Endothelial cell of umbilical vein (primary cell): ENCODE results near the gene CRY2. TPM values are rescaled to one million over a fixed set of nuclear protein-coding genes. Genes with fewer than 3 reads are reported as not detected.

Experiments
- BruUV-seq: library from RNA; stranded (reverse); fragments of 400-500 nt; replicated peaks from 2 replicates; lab custom pipeline; 2021; lab: Mats Ljungman, UMichigan
- CTCF ChIA-PET: fragments of 300-600, 350-600 bp; sonication (Branson Sonifier 250); formaldehyde crosslinking; loops from one replicate; lab custom pipeline; 2021; ENCODE audit warnings: antibody characterized with exemption, inconsistent platforms; lab: Charles Lee
- POLR2A ChIA-PET: fragments of 300-600, 350-600 bp; sonication (Branson Sonifier 250); formaldehyde crosslinking; loops from one replicate; lab custom pipeline; 2021; ENCODE audit warnings: antibody characterized with exemption, inconsistent platforms; lab: Charles Lee
- DNase-seq: peaks from one replicate; pipeline ENCODE4 v3.0.0-alpha.2; 2011; ENCODE audit warnings: low read depth, low spot score
- FAIRE-seq: peaks from 2 replicates; lab custom pipeline; 2011; peaks lifted over from hg19 to GRCh38; lab: Jason Lieb, UNC
- H2AFZ ChIP-seq: 2 replicates; pipeline ENCODE4 v1.6.0; 2012; ENCODE audit warnings: low read depth, low read length, control low read depth, inconsistent platforms
- H3K27ac ChIP-seq: 2 replicates; pipeline ENCODE4 v1.5.1; 2011; ENCODE audit warnings: low read depth, mild to moderate bottlenecking, control low read depth, low read length, moderate library complexity; ENCODE audit not compliant: insufficient read depth
- H3K27me3 ChIP-seq, 2 experiments: 2 replicates each; pipeline versions ENCODE4 v1.6.0 to v1.6.1; 2011; ENCODE audit warnings: low read length in 2 of 2, mixed read lengths in 1 of 2; ENCODE audit not compliant: control insufficient read depth in 2 of 2, insufficient read depth in 2 of 2
- H3K36me3 ChIP-seq, 2 experiments: 2 replicates in 1 of 2; 3 replicates in 1 of 2; pipeline ENCODE4 v1.5.1; 2011; ENCODE audit warnings: low read length in 2 of 2, mild to moderate bottlenecking in 1 of 2, moderate library complexity in 1 of 2; ENCODE audit not compliant: control insufficient read depth in 2 of 2, insufficient read depth in 2 of 2; ENCODE audit errors: extremely low read depth in 1 of 2
- H3K4me1 ChIP-seq: 3 replicates; pipeline ENCODE4 v1.5.1; 2011; ENCODE audit warnings: mild to moderate bottlenecking, low read length; ENCODE audit not compliant: control insufficient read depth, insufficient read depth; ENCODE audit errors: extremely low read depth
- H3K4me2 ChIP-seq: 2 replicates; pipeline ENCODE4 v1.6.1; 2011; ENCODE audit warnings: low read length, control low read depth, mixed read lengths; ENCODE audit not compliant: insufficient read depth
- H3K4me3 ChIP-seq, 3 experiments: fragments of 200-600 bp in 1 of 3; sonication (generic), shearing (Covaris generic) in 1 of 3; replicated peaks in 1 of 3; 2 replicates each; pipeline ENCODE4 v1.5.1; 2011 to 2016; ENCODE audit warnings: control low read depth in 3 of 3, low read length in 3 of 3, mild to moderate bottlenecking in 2 of 3, inconsistent platforms in 1 of 3, low read depth in 1 of 3, moderate library complexity in 1 of 3; ENCODE audit not compliant: insufficient read depth in 1 of 3
- H3K79me2 ChIP-seq: 2 replicates; pipeline ENCODE4 v1.6.0; 2012; ENCODE audit warnings: low read length, inconsistent platforms; ENCODE audit not compliant: control insufficient read depth, insufficient read depth
- H3K9ac ChIP-seq: replicated peaks from 2 replicates; pipeline ENCODE3; 2011; ENCODE audit warnings: low read length, control low read depth; ENCODE audit not compliant: insufficient read depth; ENCODE audit errors: extremely low read depth
- H3K9me1 ChIP-seq: replicated peaks from 3 replicates; pipeline ENCODE4 v1.6.0; 2011; ENCODE audit warnings: mild to moderate bottlenecking, low read length; ENCODE audit not compliant: control insufficient read depth, insufficient read depth; ENCODE audit errors: extremely low read depth
- H3K9me3 ChIP-seq: replicated peaks from 2 replicates; pipeline ENCODE4 v1.5.1; 2012; ENCODE audit warnings: low read length, inconsistent platforms; ENCODE audit not compliant: control insufficient read depth, insufficient read depth
- H4K20me1 ChIP-seq: replicated peaks from 2 replicates; pipeline ENCODE3; 2011; ENCODE audit warnings: mild to moderate bottlenecking, low read length; ENCODE audit not compliant: control insufficient read depth, insufficient read depth; ENCODE audit errors: extremely low read depth
- CTCF ChIP-seq, 2 donors: IDR thresholded peaks; 1 replicate in 1 of 2; 2 replicates in 1 of 2; pipeline ENCODE4 v1.5.1; 2011; ENCODE audit warnings: low read length in 2 of 2, mild to moderate bottlenecking in 2 of 2, moderate library complexity in 2 of 2, control low read depth in 1 of 2, inconsistent platforms in 1 of 2, low read depth in 1 of 2; ENCODE audit not compliant: insufficient read depth in 1 of 2; ENCODE audit errors: extremely low read depth in 1 of 2
- EZH2 ChIP-seq: IDR thresholded peaks from 2 replicates; pipeline ENCODE4 v1.6.1; 2012; ENCODE audit warnings: borderline replicate concordance, low read depth, mild to moderate bottlenecking, moderate library complexity, low read length, inconsistent platforms; ENCODE audit not compliant: severe bottlenecking
- FOS ChIP-seq: IDR thresholded peaks from 2 replicates; pipeline ENCODE4 v1.6.1; 2011; ENCODE audit warnings: mild to moderate bottlenecking, low read length, moderate library complexity, borderline replicate concordance; ENCODE audit not compliant: insufficient read depth
- GATA2 ChIP-seq: IDR thresholded peaks from 2 replicates; pipeline ENCODE4 v1.7.0; 2011; ENCODE audit warnings: low read depth, mild to moderate bottlenecking, moderate library complexity, mixed read lengths, low read length; ENCODE audit not compliant: insufficient read length, insufficient read depth
- JUN ChIP-seq: IDR thresholded peaks from 2 replicates; pipeline ENCODE4 v1.6.1; 2011; ENCODE audit warnings: borderline replicate concordance, low read depth; ENCODE audit not compliant: insufficient read length, insufficient read depth
- MAX ChIP-seq: IDR thresholded peaks from 2 replicates; pipeline ENCODE4 v1.6.1; 2011; ENCODE audit not compliant: insufficient read depth, insufficient read length
- MYC ChIP-seq: IDR thresholded peaks from one replicate; pipeline ENCODE4 v1.6.1; 2011; ENCODE audit warnings: mild to moderate bottlenecking, low read depth, low read length
- POLR2A ChIP-seq: IDR thresholded peaks from 2 replicates; pipeline ENCODE4 v1.6.1; 2012; ENCODE audit warnings: low read depth, mild to moderate bottlenecking, control low read depth, low read length
- POLR2AphosphoS5 ChIP-seq: IDR thresholded peaks from 2 replicates; pipeline ENCODE4 v1.6.1; 2012; ENCODE audit warnings: low read depth, mild to moderate bottlenecking, control low read depth, low read length, moderate library complexity; ENCODE audit not compliant: insufficient read depth
- dilution Hi-C: fragments of 300-500 bp; cut with MboI; formaldehyde crosslinking; loops from one replicate; pipeline ENCODE4 v1.15.0; 2019; ENCODE audit warnings: low sequenced_read_pairs; ENCODE audit not compliant: extremely low pct_ligation_motif_present
- intact Hi-C: fragments of 100-400 bp; cut with micrococcal nuclease; formaldehyde crosslinking; loops from one replicate; pipeline ENCODE4 v1.10.0; 2022
- polyA plus RNA-seq, 4 experiments: library from polyadenylated mRNA; depleted of rRNA in 3 of 4; stranded (reverse) in 3 of 4; unstranded in 1 of 4; fragments of >200 nt; gene quantifications; 2 replicates each; pipeline versions ENCODE4 v1.2.1 to v1.2.3, GENCODE V29; 2011 to 2012; ENCODE audit warnings: missing spikeins in 1 of 4
- total RNA-seq: library from RNA; stranded (reverse); gene quantifications from 2 replicates; pipeline ENCODE4 v1.2.3, GENCODE V29; 2021

CRY2 gene
- total and polyA plus RNA-seq, 2 donors (not counting 3 experiments of a cell fraction or from before 2014, with no cell fraction given), result 7.7 to 11.7 TPM

GRCh38 chr11:45806937-45807791, 40.1 kb upstream of the CRY2 start:
- H3K4me2 ChIP-seq, result peak overlapping the region; percentile 65
- TF ChIP-seq CTCF (IDR thresholded peaks at IDR 0.05; ENCODE audit: extremely low read depth in 1 of 2, insufficient read depth in 1 of 2, low read depth in 1 of 2, low read length in 2 of 2) (no peak), POLR2AphosphoS5 (no peak), EZH2 (no peak), MYC (no peak), POLR2A (no peak), FOS (no peak), JUN (no peak), GATA2 (no peak), MAX (no peak)
- dilution Hi-C loops, result no loop called here
- H3K79me2 ChIP-seq, result peaks cover 27% of the 10 kb centered on the region
- H3K9ac ChIP-seq, result no peak overlapping the region
- no peak overlapping the region for H3K27ac ChIP-seq
- DNase-seq (no peak), FAIRE-seq (no peak)
- no peak overlapping the region for H2AFZ ChIP-seq
- no peaks in the 10 kb centered on the region for H3K9me1 ChIP-seq
- peaks cover 9 to 14% of the 10 kb centered on the region in 2 experiments for H3K36me3 ChIP-seq
- ChIA-PET CTCF (no interaction called here), POLR2A (no interaction called here)
- peaks cover 33% of the 10 kb centered on the region for H3K4me1 ChIP-seq
- H4K20me1 ChIP-seq, result no peaks in the 10 kb centered on the region
- no peaks in the 10 kb centered on the region for H3K9me3 ChIP-seq
- H3K27me3 ChIP-seq, result no peaks in the 10 kb centered on the region
- intact Hi-C loops, result no loop called here
- BruUV-seq, result no TSS peak
- peak overlapping the region in 2 of 3 experiments; percentile 9 to 28 for H3K4me3 ChIP-seq
